ENCODE data around the gene PARP2. TPM values are rescaled to one million over a fixed set of nuclear protein-coding genes. Genes with fewer than 3 reads are reported as not detected.
"Not testable (repeated sequence)": the region's sequence is repeated elsewhere in the genome, so short reads cannot be mapped to it uniquely, and the experiment has no call there.

Gene PARP2
- total RNA-seq, 1 experiment from 2014 or later: 7.5 TPM

DNA sequence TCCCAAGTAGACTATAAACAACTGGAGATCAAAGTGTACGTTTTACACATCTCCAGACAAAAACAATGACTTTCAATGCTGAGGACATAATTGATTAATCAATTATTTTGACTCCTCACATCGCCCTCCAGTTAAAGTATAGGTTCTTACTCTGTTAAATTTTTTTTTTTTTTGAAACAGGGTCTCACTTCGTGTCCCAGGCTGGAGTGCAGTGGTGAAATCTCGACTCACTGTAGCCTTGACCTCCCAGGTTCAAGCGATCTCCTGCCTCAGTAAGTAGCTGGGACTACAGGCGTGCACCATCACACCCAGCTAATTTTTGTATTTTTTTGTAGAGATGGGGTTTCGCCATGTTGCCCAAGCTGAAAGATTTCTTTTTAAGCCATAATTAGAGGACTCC lies 9.4 kb upstream of the PARP2 start:
- DNase-seq: no peak
- H3K36me3 ChIP-seq: peaks cover 8% of the 10 kb centered on the region
- no peaks in the 10 kb centered on the region for H3K9me3 ChIP-seq
- no peaks in the 10 kb centered on the region for H3K27me3 ChIP-seq
- H3K4me3 ChIP-seq: peak overlapping the region; percentile 68

DNA sequence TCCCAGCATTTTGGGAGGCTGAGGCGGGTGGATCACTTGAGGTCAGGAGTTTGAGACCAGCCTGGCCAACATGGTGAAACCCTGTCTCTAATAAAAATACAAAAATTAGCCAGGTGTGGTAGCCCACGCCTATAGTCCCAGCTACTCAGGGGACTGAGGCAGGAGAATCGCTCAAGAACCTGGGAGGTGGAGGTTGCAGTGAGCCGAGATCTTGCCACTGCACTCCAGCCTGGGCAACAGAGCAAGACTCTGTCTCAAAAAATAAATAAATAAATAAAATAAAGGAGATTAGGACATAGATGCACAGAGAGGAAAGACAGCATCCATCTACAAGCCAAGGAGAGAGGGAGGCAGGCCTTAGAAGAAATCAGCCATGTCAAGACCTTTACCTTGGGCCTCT lies 2.4 kb upstream of the PARP2 start:
- H3K9me3 ChIP-seq, H3K27me3 ChIP-seq, H3K36me3 ChIP-seq, DNase-seq, H3K4me3 ChIP-seq: not testable (repeated sequence)

DNA sequence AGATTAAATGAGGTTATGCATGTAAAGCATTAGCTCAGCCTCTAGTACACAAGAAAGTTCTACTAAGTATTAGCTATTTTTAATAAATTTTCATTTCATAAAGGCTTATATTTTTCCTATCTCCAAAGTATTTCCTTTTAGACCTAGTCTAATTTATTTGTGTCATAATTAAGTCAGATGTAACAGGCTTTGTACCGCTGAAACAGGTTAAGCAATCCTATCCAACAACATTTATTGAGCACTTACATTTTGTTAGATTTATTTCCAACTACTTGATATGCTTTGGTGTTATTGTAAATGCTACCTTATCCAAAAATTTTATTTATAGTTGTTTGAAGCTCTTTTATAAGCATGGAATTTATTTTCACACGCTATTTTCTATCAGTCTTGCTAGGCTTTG lies 1.8 kb upstream of the PARP2 start:
- Histone ChIP-seq H3K4me3 (peak overlapping the region; percentile 90), H3K36me3 (peaks cover 9% of the 10 kb centered on the region), H3K27me3 (no peaks in the 10 kb centered on the region), H3K9me3 (no peaks in the 10 kb centered on the region)
- no peak for DNase-seq

DNA sequence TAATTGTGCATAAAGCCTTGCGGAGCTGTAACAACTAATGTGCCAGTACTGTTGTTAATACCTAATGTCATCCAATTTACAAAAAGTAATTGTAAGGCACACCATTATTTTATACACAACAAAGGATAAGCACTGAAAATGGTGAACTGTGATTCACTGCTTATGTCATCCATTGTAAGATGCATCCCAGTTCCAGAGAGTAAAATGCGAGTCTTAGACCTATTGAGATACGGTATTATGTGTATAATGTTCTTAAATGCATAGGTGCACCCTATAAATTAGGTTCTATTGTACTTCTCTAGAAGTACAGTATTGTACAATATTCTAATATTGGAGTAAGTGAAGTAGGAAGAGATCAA lies 406 bp downstream of the PARP2 start:
- Histone ChIP-seq H3K4me3 (peak overlapping the region; percentile 90), H3K27me3 (no peaks in the 10 kb centered on the region), H3K9me3 (no peaks in the 10 kb centered on the region), H3K36me3 (peaks cover 10% of the 10 kb centered on the region)
- no peak for DNase-seq

DNA sequence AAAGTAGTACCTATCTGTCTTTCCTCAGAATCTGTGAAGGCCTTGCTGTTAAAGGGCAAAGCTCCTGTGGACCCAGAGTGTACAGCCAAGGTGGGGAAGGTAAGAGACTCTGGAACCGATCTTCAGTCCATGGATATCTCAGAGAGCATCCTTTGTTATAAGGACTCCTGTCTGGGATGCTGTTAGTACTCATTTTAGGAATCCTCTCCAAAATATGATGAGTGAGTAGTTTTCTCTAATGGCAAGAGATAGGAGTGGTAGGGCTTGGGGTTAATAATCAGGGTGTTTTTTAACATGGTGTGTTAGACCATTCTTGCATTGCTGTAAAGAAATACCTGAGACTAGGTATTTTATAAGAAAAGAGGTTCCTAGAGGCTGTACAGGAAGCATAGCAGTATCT lies 1.9 kb downstream of the PARP2 start:
- no peak for DNase-seq
- no peak overlapping the region for H3K4me3 ChIP-seq
- no peaks in the 10 kb centered on the region for H3K27me3 ChIP-seq
- H3K9me3 ChIP-seq: no peaks in the 10 kb centered on the region
- peaks cover 15% of the 10 kb centered on the region for H3K36me3 ChIP-seq

DNA sequence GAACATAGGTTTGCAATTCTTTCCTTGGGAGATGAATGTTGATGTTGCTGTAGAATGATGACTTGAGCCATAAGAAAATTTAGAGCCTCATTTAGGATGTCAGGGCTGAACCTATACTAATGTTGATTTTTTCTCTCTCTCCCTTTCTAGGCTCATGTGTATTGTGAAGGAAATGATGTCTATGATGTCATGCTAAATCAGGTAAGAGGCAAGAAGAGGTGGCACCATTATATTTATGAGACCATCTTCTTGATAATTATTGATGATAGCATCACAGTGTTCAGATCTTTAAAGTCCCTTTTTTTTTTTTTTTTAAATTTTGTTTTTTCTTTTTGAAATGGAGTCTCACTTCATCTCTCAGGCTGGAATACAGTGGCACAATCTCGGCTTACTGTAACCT lies 3.3 kb downstream of the PARP2 start:
- H3K9me3 ChIP-seq: no peaks in the 10 kb centered on the region
- H3K36me3 ChIP-seq: peaks cover 20% of the 10 kb centered on the region
- DNase-seq: no peak
- no peaks in the 10 kb centered on the region for H3K27me3 ChIP-seq
- no peak overlapping the region for H3K4me3 ChIP-seq

DNA sequence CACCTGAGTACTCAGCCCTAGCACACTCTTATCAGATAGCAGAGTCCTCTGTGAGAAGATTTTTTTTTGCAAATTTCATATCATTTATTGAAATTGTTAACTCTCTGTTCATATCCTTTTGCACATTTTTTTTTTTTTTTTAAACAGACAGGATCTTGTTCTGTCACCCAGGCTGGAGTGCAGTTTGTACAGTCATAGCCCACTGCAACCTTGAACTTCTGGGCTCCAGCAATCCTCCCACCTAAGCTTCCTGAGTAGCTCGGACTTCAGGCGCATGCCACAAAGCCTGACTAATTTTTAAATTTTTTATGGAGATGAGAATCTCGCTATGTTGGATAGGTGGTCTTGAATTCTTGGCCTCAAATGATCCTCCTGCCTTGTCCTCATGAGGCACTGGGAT lies 4.3 kb downstream of the PARP2 start:
- H3K36me3 ChIP-seq: peaks cover 25% of the 10 kb centered on the region
- no peaks in the 10 kb centered on the region for H3K9me3 ChIP-seq
- H3K27me3 ChIP-seq: no peaks in the 10 kb centered on the region
- DNase-seq: no peak
- no peak overlapping the region for H3K4me3 ChIP-seq

DNA sequence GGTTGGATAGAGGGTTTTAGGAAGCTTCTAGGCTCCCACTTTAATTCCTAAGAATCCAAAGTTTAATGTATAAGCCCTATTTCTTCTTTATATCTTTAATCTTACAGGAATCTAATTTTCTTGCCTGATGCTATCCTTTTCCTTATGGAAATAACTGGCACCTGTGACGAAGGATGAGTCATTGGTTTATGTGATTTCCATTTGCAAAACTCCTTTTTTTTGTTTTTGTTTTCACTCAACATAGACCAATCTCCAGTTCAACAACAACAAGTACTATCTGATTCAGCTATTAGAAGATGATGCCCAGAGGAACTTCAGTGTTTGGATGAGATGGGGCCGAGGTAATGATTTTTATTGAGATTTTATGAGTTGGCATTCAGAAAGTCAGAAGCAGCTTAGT lies 6.8 kb downstream of the PARP2 start:
- no peak overlapping the region for H3K4me3 ChIP-seq
- H3K9me3 ChIP-seq: no peaks in the 10 kb centered on the region
- H3K36me3 ChIP-seq: peaks cover 27% of the 10 kb centered on the region
- DNase-seq: no peak
- no peaks in the 10 kb centered on the region for H3K27me3 ChIP-seq

DNA sequence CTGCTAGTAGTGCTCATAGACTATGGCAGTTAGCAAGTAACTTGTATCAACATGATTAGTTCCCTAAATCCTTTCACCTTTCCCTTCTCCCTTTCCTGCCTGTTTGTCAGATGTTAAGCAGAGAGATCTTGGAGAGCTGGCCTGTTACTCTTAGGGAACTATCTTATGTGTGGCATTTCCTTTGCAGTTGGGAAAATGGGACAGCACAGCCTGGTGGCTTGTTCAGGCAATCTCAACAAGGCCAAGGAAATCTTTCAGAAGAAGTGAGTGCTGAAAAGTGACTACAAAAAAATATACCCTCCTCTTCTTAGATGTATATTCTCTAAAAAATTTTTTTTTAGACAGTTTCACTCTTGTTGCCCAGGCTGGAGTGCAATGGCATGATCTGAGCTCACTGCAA lies 7.4 kb downstream of the PARP2 start:
- Histone ChIP-seq H3K9me3 (no peaks in the 10 kb centered on the region), H3K36me3 (peaks cover 31% of the 10 kb centered on the region), H3K27me3 (no peaks in the 10 kb centered on the region), H3K4me3 (no peak overlapping the region)
- DNase-seq: no peak

DNA sequence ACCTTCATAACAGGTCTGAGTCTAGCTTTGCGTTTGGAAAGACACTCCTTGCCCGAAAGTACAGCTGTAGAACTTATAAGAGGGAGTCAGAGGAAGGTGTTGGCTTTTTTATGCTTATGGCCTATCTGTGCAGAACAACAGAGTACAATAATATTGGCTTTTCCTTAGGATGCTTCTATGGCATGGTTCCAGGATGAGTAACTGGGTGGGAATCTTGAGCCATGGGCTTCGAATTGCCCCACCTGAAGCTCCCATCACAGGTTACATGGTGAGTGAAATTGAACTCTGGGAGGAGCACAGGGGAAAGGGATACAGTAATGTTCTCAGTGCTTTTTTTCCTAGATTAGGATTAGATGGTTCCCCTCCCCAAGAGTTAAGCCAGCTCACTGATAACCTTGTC lies 13.0 kb downstream of the PARP2 start:
- no peak for DNase-seq
- Histone ChIP-seq H3K27me3 (no peaks in the 10 kb centered on the region), H3K9me3 (no peaks in the 10 kb centered on the region), H3K36me3 (peaks cover 33% of the 10 kb centered on the region), H3K4me3 (no peak overlapping the region)

DNA sequence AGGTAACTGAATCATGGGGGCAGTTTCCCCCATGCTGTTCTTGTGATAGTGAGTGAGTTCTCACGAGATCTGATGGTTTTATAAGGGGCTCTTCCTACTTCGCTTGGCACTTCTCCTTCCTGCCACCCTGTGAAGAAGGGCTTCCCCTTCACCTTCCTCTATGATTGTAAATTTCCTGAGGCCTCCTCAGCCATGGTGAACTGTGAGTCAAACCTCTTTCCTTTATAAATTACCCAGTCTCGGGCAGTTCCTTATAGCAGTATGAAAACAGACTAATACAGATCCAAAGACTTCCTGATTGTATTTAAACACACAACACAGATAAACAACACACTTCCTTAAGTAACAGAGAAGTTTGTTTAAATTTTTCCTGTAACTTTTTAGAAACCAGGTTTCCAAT lies 15.0 kb downstream of the PARP2 start:
- not testable (repeated sequence) for H3K27me3 ChIP-seq
- H3K36me3 ChIP-seq: peaks cover 26% of the 10 kb centered on the region

DNA sequence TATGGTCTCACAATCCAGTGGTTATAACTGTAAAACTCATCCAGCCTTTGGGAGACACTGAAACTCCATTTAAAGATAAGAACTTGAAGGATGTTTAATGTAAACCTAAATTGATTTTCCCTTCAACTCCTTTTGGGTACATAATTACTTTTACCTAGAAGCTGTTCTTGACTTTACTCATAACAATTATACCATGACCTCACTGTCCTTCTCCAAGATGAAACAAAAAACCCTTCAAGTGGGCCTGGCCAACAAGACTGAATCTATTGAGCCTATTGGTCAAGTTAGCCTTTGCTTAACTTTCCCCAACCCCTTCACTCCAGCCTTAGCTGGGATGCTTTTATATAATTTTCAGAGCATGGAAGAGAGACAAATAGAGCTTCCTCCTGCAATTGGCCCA lies 22.5 kb downstream of the PARP2 start:
- no peak for DNase-seq
- Histone ChIP-seq H3K4me3 (no peak overlapping the region), H3K9me3 (no peaks in the 10 kb centered on the region), H3K36me3 (peaks cover 2% of the 10 kb centered on the region), H3K27me3 (no peaks in the 10 kb centered on the region)

More for the DNA sequence above, 15.0 kb downstream of the PARP2 start:
- not testable (repeated sequence) for DNase-seq, H3K9me3 ChIP-seq, H3K4me3 ChIP-seq

DNA sequence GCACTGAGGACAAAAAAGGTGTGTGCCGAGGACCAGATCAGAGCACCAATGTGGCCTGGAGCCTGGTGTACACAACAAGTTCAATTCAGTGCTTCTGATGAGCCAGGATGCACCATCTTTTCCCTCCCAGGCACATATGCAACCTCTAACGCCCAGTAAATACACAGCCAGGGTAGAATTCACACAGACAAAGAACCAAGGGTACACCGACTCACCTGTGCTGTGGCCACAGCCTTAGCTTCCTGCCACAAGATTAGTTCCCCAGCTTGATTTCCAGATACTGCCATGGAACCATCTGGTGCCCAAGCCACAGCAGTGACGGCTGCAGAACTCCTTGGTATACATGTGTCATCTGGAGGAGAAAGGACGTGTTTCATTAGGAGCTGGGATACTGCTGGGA lies 29.4 kb downstream of the PARP2 start:
- Histone ChIP-seq H3K4me3 (no peak overlapping the region), H3K27me3 (no peaks in the 10 kb centered on the region), H3K36me3 (peaks cover 2% of the 10 kb centered on the region), H3K9me3 (no peaks in the 10 kb centered on the region)
- no peak for DNase-seq

DNA sequence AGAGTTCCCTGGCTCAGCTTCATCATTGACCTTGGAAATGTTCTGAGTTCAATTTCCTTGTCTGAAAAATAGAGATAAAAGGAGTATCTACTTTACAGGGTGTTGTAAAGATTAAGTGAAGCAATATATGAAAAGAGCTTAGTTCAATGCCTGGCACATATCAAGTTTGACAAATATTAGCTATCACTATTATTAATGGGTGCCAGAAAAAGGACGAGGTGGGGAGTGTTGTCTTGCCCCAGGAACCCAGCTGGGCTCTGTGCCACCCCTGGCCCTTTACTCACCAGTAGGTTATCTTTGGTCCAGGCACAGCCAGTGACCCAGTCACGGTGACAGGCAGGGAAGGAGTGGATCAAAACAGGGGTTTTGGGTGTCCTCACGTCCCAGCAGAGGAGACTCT lies 32.0 kb downstream of the PARP2 start:
- H3K9me3 ChIP-seq: no peaks in the 10 kb centered on the region
- no peaks in the 10 kb centered on the region for H3K27me3 ChIP-seq
- DNase-seq: no peak
- H3K36me3 ChIP-seq: peaks cover 2% of the 10 kb centered on the region
- H3K4me3 ChIP-seq: no peak overlapping the region

DNA sequence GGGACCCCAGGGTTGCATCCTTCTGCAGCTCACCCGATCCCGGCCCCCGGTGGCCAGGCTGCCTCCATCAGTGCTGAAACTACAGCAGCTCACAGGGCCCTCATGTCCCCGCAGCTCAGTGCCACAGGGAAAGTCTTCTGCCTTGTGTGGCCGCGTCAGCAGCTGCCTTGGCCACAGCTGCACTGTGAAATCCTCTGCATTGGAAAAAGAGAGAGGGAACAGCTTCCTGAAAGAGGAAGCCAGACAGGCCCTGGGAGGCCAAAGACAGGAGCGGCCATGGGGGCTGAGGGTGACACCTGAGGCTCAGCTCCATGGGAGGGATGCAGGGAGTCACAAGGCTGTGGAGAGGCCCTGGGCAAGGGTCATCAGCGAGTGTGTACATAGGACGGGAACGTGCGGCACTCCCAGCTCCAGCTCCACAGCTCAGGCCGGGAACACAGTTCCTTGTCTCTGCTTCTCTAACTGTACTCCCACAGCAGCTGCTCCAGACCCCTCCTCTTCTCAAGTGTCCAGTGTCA lies 32.7 kb downstream of the PARP2 start:
- Histone ChIP-seq H3K27me3 (no peaks in the 10 kb centered on the region), H3K4me3 (no peak overlapping the region), H3K9me3 (no peaks in the 10 kb centered on the region), H3K36me3 (no peaks in the 10 kb centered on the region; the same call in 1 of the 2 replicates)
- DNase-seq: no peak

DNA sequence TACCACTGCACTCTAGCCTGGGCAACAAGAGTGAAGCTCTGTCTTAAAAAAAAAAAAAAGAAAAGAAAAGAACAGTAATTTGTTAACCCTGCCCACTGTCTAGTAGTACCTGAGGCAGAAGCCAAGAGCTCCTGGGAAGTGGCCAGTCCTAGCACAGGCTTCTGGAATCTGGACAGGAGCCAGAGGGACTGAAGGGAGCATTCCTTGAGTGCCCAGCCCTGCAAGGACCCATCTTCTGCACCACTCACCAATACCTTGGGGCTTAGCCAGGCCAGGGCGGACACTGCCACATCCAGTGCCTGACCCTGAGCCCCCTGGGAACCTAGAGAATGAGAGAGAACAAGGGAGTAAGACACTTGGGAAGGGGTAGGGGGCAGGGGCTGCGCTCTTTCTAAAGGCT lies 33.7 kb downstream of the PARP2 start:
- H3K27me3 ChIP-seq: no peaks in the 10 kb centered on the region
- no peak for DNase-seq
- no peak overlapping the region for H3K4me3 ChIP-seq
- H3K36me3 ChIP-seq: no peaks in the 10 kb centered on the region
- H3K9me3 ChIP-seq: no peaks in the 10 kb centered on the region

DNA sequence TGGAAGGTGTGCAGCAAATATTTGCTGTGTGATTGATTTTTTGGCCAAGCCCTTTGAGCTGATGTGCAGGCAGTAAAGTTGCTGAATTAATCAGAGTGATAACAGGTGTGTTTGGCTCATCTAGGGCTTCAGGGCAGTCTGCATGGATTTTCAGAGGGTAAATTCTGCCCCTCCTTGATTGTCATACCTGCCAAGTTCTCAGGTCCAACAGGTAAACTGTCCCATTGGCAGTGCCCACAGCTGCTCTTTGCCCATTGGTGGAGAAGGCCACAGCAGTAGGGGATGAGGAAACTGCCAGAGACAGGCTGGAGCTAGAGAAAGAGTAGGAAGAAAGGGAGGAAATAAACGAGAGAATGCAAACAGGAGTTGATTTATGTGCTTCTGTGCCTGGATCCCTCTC lies 36.3 kb downstream of the PARP2 start:
- Histone ChIP-seq H3K27me3 (no peaks in the 10 kb centered on the region), H3K9me3 (no peaks in the 10 kb centered on the region), H3K36me3 (no peaks in the 10 kb centered on the region)

DNA sequence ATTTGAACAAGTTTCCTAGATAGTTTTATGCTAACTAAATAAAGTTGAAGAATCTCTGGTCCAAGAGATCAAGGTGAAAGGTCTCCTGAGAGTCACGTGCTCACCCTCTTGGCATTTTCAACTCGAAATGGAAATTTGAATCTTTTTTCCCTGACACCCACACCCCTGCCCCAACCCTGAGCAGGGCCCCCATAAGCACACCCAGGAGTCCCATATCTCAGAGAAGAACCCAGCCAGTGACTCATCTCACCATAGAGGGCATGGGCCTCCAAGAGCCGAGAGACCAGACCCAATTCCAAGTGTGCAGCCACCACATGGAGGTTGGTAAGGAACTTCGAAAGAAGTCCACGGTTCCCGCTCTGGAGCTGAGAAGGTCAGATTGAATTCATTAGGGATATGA lies 37.2 kb downstream of the PARP2 start:
- no peak for DNase-seq
- Histone ChIP-seq H3K36me3 (no peaks in the 10 kb centered on the region), H3K27me3 (no peaks in the 10 kb centered on the region), H3K9me3 (no peaks in the 10 kb centered on the region), H3K4me3 (no peak overlapping the region)

More for the DNA sequence above, 36.3 kb downstream of the PARP2 start:
- H3K4me3 ChIP-seq: no peak overlapping the region
- no peak for DNase-seq

DNA sequence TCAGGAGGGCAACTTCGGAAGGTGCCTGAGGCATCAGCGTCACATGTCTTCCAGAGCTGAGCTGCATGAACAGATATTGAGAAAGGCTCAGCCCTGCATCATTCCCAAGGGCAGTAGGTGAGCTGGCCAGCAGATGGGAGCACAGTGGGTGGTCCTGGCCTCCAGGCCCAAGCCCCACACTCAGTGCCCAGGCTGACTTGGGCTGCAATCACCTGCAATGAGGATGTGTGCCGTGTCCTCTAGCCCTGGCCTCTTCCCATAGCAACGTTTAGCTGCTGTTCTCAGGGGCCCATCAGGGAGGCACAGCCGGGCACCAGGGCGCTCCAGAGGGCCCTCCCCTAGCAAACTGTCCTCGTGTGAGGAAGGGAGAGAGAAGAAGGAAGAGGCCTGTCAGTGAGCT lies 37.9 kb downstream of the PARP2 start:
- Histone ChIP-seq H3K4me3 (no peak overlapping the region), H3K9me3 (no peaks in the 10 kb centered on the region), H3K27me3 (no peaks in the 10 kb centered on the region), H3K36me3 (no peaks in the 10 kb centered on the region)
- DNase-seq: no peak
